GM21529 (cell line): Measurements from ENCODE around the gene HCRT.
"Not testable (repeated sequence)": the region's sequence is repeated elsewhere in the genome, so short reads cannot be mapped to it uniquely, and the experiment has no call there.

ENCODE experiments used
- ATAC-seq: cut with Tn5 transposase; IDR thresholded peaks from one replicate; pipeline ENCODE4 v1.9.1; 2021; ENCODE audit not compliant: unreplicated experiment

Gene HCRT

DNA sequence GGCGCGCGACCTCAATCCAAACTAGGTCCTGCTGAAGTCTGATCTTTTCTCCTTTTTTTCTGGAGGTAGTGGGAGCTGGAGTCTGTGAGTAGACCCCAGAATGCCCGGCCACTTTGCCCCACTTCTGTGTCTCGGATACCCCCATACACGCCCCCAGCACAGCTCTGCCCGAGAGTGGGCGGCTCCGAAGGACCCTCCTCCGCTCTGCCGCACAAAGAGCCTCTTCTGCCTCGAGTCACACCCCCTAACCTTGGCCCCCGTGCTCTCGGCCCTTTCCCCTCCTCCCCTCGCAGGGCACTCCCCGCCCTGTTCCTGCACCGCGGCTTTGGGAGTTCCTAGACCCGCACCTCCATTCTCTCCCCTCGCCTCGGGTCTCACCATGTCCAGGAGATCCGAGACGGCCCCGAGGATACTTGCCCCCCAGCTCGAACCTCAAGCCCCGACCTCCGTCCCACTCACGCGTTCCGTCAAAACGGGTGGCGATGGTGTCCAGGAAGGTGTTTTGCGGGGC lies 4.8 kb downstream of the HCRT start:
- ATAC-seq, result no peak

- ATAC-seq, result no peak
Observed at GRCh38 chr17:42179911-42180410, 5.3 kb downstream of the HCRT start.

DNA sequence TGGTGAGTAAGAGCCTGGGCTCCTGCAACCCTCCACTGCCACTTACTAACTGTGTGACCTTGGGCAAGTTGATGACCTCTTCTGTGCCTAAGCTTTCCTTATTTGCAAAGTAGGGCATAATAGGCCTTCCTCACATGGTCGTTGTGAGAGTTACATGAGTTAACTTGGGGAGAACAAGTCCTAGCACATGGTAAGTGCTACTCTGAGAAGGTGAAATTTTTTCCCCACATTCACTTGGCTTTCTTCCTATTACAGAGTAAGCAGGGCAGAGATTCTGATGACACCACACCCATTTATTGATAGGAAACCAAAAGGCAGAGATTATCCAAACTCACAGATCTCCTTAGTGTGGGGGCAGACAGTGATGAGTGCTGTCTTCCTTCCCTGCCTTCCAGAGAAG lies 5.9 kb downstream of the HCRT start:
- ATAC-seq, result no peak

DNA sequence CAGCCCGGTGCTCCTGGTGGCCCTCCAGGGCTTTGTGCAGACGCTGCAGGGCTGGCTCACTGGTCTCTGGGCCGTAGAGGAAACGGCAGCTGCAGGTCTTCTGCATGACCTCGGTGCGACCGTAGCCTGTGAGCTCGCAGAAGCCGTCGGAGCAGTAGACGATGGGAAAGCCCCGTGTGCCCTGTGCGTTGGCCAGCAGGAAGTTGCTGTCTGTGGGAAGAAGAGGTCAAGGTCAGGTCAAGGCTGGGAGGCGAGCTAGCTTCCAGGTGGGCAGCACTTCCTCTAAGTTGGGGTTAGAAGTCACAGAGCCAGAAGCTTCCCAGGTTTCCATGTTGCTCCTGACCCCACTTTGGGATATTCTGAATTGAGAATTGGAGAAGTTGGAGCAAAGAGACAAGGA lies 6.4 kb downstream of the HCRT start:
- ATAC-seq, result no peak

- no peak for ATAC-seq
Observed at GRCh38 chr17:42177684-42178083, 7.6 kb downstream of the HCRT start.

DNA sequence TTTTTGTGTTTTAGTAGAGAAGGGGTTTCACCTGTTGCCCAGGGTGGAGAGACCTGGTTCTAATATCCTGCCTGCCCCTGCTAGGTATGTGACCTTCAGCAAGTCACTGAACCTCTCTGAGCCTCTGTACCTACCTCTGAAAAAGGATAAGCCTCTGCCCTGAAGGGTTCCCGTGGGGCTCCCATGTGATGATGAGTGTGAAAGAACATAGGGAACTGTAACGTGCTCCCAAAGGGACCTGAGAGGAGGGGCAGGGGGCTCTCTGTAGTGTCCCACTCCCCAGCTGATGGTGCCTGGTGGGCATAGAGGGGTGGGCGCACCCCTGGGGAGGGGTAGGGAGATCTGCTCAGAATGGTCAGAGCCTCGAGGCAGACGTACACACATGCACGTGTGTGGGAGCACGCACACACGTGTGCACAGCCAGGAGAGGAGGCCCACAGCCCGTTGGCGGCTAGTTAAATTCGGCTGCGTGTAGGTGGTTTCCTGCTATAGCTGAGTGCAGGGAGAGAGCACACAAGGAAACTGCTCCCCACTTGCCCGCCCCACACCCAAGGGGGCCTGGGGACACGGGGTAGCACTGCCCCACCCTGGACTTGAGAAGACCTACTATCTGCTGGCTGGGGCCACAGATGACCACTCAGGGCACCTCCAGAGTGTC lies 11.0 kb downstream of the HCRT start:
- no peak for ATAC-seq

DNA sequence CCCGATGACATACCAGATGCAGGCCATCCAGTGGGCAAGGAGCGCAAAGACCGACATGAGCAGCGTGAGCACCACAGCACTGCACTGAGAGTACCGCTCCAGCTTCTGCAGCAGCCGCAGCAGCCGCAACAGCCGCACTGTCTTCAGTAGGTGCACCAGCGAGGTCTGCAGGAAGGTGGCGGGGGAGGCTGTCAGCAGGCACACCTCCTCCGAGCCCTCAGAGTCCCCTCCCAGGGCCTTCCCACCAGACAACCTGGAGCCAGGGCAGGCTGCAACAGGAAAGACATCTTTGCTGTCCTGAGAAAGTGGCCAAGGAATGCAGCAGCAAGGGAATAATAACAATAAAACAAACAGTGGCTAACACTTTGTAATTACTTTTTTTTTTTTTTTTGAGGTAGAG lies 13.4 kb downstream of the HCRT start:
- ATAC-seq, result no peak

- no peak for ATAC-seq
Observed at GRCh38 chr17:42169351-42169750, 15.9 kb downstream of the HCRT start.

GRCh38 chr17:42167807-42168206 lies 17.4 kb downstream of the HCRT start:
- no peak for ATAC-seq

DNA sequence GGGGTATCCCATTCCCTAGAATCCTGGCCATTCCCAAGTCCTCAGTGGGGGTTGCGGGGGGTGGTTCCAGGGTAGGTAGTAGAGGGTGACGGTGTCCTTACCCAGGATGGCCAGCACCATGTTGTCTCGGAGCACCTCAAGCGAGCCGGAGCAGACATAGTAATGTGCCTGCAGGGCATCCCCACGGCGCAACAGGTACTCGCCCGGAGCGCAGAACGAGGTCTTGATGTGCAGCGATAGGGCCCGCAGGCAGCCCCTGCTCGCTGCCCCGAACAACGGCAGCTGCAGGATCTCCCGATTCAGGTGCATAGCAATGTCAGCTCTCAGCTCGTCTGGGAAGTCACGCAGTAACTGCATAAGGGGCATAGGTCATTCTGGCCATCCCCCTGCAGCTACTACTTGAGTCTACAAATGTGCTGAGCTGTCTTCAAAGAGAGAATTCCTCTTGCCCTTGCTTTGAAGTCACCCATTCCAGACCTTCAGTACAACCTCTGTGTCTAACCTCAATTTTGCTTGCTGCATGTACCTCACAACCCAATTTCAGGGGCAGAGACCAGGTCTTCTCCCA lies 19.0 kb downstream of the HCRT start:
- ATAC-seq, result no peak

- no peak for ATAC-seq
Observed at GRCh38 chr17:42165751-42166150, 19.5 kb downstream of the HCRT start.

DNA sequence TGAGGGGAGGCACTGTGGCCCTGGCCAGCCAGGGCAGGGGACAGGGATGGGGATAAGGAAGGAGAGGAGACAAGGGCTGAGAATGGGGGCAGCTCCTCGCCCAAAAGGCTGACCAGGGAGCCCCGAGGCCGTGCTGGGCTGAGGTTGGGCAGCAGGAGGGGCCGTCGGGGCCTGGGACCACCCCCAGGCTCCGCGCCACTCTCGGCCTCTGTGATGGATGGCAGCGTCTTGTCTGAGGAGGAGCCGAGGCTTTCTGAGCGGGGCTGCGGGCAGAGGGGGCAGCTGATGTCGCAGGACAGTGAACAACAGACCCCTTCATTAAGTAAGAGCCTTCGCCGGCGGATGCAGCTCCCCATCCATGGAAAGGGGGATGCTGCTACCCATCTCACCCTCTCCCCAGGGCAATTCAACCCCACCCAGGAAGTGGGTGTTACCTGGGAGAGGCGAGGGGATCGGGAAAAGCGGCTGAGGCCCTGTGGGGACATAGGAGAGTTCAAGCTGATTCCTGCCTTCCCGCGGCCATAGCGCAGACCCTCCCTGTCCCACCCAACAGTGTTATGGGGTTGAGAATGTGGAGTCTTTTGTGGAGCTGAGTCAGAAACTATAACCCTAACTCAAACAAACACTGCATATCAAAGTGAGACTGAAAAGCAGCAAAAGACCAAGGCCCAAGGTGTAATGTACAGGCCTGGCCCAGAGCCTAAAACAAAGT lies 21.4 kb downstream of the HCRT start:
- no peak for ATAC-seq

GRCh38 chr17:42163113-42163512 lies 22.1 kb downstream of the HCRT start:
- ATAC-seq, result no peak

GRCh38 chr17:42160531-42160910 lies 24.7 kb downstream of the HCRT start:
- ATAC-seq, result no peak

DNA sequence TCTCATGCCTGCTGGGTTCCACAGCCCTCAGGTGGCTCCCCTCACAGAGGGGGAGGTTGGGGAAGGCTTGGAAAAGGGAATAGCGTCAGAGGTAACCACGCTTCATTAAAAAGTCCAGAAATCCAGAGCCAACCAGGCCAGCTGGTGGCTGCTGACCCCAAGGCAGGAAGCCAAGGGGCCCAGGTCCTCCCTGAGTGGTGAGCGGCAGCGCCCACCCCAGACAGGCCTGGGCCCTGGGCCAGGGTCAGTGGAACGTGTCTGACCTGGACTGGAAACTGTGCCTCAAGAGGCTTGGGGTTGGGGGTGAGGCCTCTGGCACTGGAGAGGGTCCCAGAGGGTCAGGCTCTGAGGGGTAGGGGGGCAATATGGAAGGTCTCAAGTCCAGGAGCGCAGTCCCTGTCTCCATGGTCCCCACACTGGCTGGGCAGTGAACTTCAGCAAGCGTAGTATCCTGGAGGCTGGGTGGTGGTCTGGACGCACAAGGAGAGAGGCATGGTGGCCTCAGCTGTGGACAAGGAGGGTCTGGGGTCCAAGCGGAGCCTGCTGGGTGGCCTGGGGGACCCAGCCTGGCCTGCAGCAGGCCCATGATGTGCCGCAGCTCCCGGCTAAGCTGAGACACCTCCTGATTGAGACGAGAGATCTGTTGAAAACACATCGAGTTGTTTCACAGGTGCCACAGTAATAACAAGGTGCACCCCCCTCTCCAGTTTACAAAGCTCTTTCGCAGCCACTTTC lies 25.3 kb downstream of the HCRT start:
- no peak for ATAC-seq

DNA sequence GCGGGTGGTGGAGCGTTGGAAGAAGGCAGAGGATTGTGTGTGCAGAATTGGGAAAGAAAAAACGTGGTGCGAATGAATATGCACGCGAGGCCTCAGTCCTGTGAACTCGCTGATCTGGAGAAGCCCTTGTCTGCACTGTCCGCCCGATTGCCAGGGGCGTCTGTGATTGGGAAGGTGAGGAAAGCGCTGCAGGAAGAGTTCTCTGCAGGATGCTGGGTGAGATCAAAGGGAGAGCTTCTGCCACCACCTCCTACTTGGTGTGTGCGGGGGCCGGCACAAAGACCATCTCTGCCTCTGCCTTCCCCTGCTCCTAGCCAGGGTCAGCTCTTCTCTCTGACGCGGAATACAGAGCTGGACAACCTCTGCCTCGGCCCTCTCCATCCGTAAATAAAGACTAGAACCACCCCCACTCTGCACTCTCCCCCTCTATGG lies 29.6 kb downstream of the HCRT start:
- ATAC-seq, result no peak

GRCh38 chr17:42153919-42154742 lies 31.1 kb downstream of the HCRT start:
- no peak for ATAC-seq

GRCh38 chr17:42146911-42147607 lies 38.2 kb downstream of the HCRT start:
- no peak for ATAC-seq

DNA sequence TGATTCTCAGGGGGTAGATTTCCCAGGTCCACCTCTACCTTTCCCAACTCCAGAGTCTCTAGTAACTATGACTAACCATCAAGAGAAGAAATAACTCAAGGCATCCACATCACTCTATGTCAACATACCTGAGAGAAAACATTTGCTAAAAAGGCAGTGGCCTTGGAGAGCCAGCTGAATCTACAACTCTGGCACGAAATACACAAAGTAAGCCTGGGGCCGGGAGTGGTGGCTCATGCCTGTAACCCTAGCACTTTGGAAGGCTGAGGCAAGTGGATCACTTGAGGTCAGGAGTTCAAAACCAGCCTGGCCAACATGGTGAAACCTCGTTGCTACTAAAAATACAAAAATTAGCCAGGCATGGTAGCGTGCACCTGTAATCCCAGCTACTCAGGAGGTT lies 42.1 kb downstream of the HCRT start:
- not testable (repeated sequence) for ATAC-seq

DNA sequence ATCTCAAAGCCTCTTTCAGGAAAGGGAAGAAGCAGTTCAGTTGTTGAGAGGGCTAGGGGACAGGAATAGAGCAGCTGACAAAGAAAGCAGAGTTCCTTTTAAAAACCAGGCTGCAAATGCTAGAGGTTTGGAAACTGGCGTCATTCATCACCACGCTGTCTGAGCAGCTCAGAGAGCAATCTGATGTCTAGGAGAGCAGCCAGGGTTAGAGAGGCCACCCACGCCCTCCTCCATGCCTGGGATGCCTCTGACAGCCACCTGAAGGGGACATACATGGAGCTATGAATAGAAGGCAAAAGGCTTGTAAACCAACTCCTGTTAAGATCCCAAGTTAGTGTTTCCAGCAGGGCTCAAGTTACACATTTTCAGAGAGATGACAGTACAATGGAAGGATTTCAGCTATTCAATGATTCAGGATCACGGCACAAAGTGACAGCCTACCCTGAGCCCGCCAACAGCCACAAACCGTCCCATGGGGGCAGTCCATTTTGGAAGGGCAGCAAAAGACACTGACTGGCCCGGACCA lies 42.8 kb downstream of the HCRT start:
- ATAC-seq, result no peak
